Stimulated activated CD8-positive, alpha-beta memory T cell treated with anti-CD3 and anti-CD28 coated beads, Interleukin-15, amount 100 ng/mL, for 24 hours (primary cell): Measurements from ENCODE around the gene SPRR2G.
"Not testable (repeated sequence)": the region's sequence is repeated elsewhere in the genome, so short reads cannot be mapped to it uniquely, and the experiment has no call there.

ENCODE experiments used
- DNase-seq: peaks from one replicate; pipeline ENCODE4 v3.0.0-alpha.2; 2020; ENCODE audit warnings: low read depth

SPRR2G gene

GRCh38 chr1:153150846-153151245 is at the start of gene SPRR2G:
SPRR2G (minus strand) TSS chr1:153150890; CDS start chr1:153150110, 780 bp downstream.
- no peak for DNase-seq

GRCh38 chr1:153195216-153195615 is 44.5 kb upstream of the SPRR2G start:
- no peak for DNase-seq

- no peak for DNase-seq
Measured at GRCh38 chr1:153194331-153195050, 43.8 kb upstream of the SPRR2G start.

GRCh38 chr1:153192697-153193096 is 42.0 kb upstream of the SPRR2G start:
- no peak for DNase-seq

- DNase-seq = no peak
Measured at GRCh38 chr1:153190373-153190772, 39.7 kb upstream of the SPRR2G start.

GRCh38 chr1:153188301-153188700 is 37.6 kb upstream of the SPRR2G start:
- DNase-seq = not testable (repeated sequence)

- DNase-seq = no peak
Measured at GRCh38 chr1:153180556-153180955, 29.9 kb upstream of the SPRR2G start.

GRCh38 chr1:153178922-153179321 is 28.2 kb upstream of the SPRR2G start:
- DNase-seq = no peak

GRCh38 chr1:153174624-153175023 is 23.9 kb upstream of the SPRR2G start:
- no peak for DNase-seq

GRCh38 chr1:153168686-153169085 is 18.0 kb upstream of the SPRR2G start:
- no peak for DNase-seq

- DNase-seq = no peak
Measured at GRCh38 chr1:153155541-153155940, 4.9 kb upstream of the SPRR2G start.

GRCh38 chr1:153152481-153152880 is 1.8 kb upstream of the SPRR2G start:
- no peak for DNase-seq

- no peak for DNase-seq
Measured at GRCh38 chr1:153141377-153141776, 9.3 kb downstream of the SPRR2G start.

- DNase-seq = no peak
Measured at GRCh38 chr1:153140484-153140883, 10.2 kb downstream of the SPRR2G start.

GRCh38 chr1:153133743-153134142 is 16.9 kb downstream of the SPRR2G start:
- no peak for DNase-seq

GRCh38 chr1:153133267-153133666 is 17.4 kb downstream of the SPRR2G start:
- DNase-seq = no peak

GRCh38 chr1:153128688-153129087 is 22.0 kb downstream of the SPRR2G start:
- not testable (repeated sequence) for DNase-seq

- no peak for DNase-seq
Measured at GRCh38 chr1:153127296-153127695, 23.4 kb downstream of the SPRR2G start.

GRCh38 chr1:153125536-153125935 is 25.2 kb downstream of the SPRR2G start:
- no peak for DNase-seq

GRCh38 chr1:153123793-153124192 is 26.9 kb downstream of the SPRR2G start:
- not testable (repeated sequence) for DNase-seq

GRCh38 chr1:153122831-153123421 is 27.8 kb downstream of the SPRR2G start:
- DNase-seq = no peak

GRCh38 chr1:153120945-153121344 is 29.7 kb downstream of the SPRR2G start:
- DNase-seq = no peak

- DNase-seq = no peak
Measured at GRCh38 chr1:153119491-153119971, 31.2 kb downstream of the SPRR2G start.

GRCh38 chr1:153115264-153115663 is 35.4 kb downstream of the SPRR2G start:
- not testable (repeated sequence) for DNase-seq
